ENCODE data around the gene ENPP6.

Gene ENPP6

GRCh38 chr4:184067931-184068554, 149.6 kb downstream of the ENPP6 start:
- DNase-seq (ENCODE audit: low read depth): no peak
- no peak overlapping the region for H3K4me3 ChIP-seq (ENCODE audit: control insufficient read depth, low read depth, low read length)
- no peak for TF ChIP-seq CTCF (conservative IDR thresholded peaks at IDR 0.05; ENCODE audit: control insufficient read depth, insufficient read depth, low read depth, low read length)

- no peak overlapping the region for H3K4me3 ChIP-seq (ENCODE audit: control insufficient read depth, low read depth, low read length)
- DNase-seq (ENCODE audit: low read depth): no peak
- TF ChIP-seq CTCF (conservative IDR thresholded peaks at IDR 0.05; ENCODE audit: control insufficient read depth, insufficient read depth, low read depth, low read length): no peak
Measured at GRCh38 chr4:184066584-184067300, 150.9 kb downstream of the ENPP6 start.

- no peak for DNase-seq (ENCODE audit: low read depth)
- TF ChIP-seq CTCF (conservative IDR thresholded peaks at IDR 0.05; ENCODE audit: control insufficient read depth, insufficient read depth, low read depth, low read length): no peak
- no peak overlapping the region for H3K4me3 ChIP-seq (ENCODE audit: control insufficient read depth, low read depth, low read length)
Measured at GRCh38 chr4:184064877-184065276, 152.8 kb downstream of the ENPP6 start.

- DNase-seq (ENCODE audit: low read depth): no peak
- no peak overlapping the region for H3K4me3 ChIP-seq (ENCODE audit: control insufficient read depth, low read depth, low read length)
- no peak for TF ChIP-seq CTCF (conservative IDR thresholded peaks at IDR 0.05; ENCODE audit: control insufficient read depth, insufficient read depth, low read depth, low read length)
Measured at GRCh38 chr4:184062769-184063168, 154.9 kb downstream of the ENPP6 start.

GRCh38 chr4:184061582-184061981, 156.1 kb downstream of the ENPP6 start:
- H3K4me3 ChIP-seq (ENCODE audit: control insufficient read depth, low read depth, low read length): no peak overlapping the region
- DNase-seq (ENCODE audit: low read depth): no peak
- TF ChIP-seq CTCF (conservative IDR thresholded peaks at IDR 0.05; ENCODE audit: control insufficient read depth, insufficient read depth, low read depth, low read length): no peak

- H3K4me3 ChIP-seq (ENCODE audit: control insufficient read depth, low read depth, low read length): no peak overlapping the region
- no peak for TF ChIP-seq CTCF (conservative IDR thresholded peaks at IDR 0.05; ENCODE audit: control insufficient read depth, insufficient read depth, low read depth, low read length)
- DNase-seq (ENCODE audit: low read depth): no peak
Measured at GRCh38 chr4:184059099-184059498, 158.6 kb downstream of the ENPP6 start.
